Neuronal stem cell (in vitro differentiated cells): ENCODE measurements around the gene UNC5C.

Experiments
- DNase-seq: peaks from one replicate; pipeline ENCODE4 v3.0.0-alpha.2; 2013; ENCODE audit warnings: low spot score
- H2AFZ ChIP-seq: one replicate; pipeline ENCODE4 v1.6.1; 2013; ENCODE audit warnings: mild to moderate bottlenecking, low read length, inconsistent platforms
- H2AK5ac ChIP-seq: 2 replicates; pipeline ENCODE4 v1.6.1; 2013; ENCODE audit warnings: low read depth, mild to moderate bottlenecking, inconsistent platforms, low read length, moderate library complexity, mixed read lengths
- H2BK120ac ChIP-seq: 2 replicates; pipeline ENCODE4 v1.6.1; 2013; ENCODE audit warnings: low read depth, mild to moderate bottlenecking, inconsistent platforms, low read length, moderate library complexity, mixed read lengths
- H2BK12ac ChIP-seq: one replicate; pipeline ENCODE4 v1.6.1; 2013; ENCODE audit warnings: low read length, inconsistent platforms
- H2BK15ac ChIP-seq: 2 replicates; pipeline ENCODE4 v1.6.1; 2013; ENCODE audit warnings: mild to moderate bottlenecking, low read length, inconsistent platforms, mixed read lengths
- H2BK5ac ChIP-seq: one replicate; pipeline ENCODE4 v1.6.1; 2013; ENCODE audit warnings: inconsistent platforms, mild to moderate bottlenecking, low read length, moderate library complexity
- H3K14ac ChIP-seq: one replicate; pipeline ENCODE4 v1.6.1; 2013; ENCODE audit warnings: low read length, inconsistent platforms
- H3K18ac ChIP-seq: 2 replicates; pipeline ENCODE4 v1.6.1; 2013; ENCODE audit warnings: low read length, inconsistent platforms
- H3K23ac ChIP-seq: 2 replicates; pipeline ENCODE4 v1.6.1; 2013; ENCODE audit warnings: low read depth, mild to moderate bottlenecking, mixed read lengths, low read length, inconsistent platforms; ENCODE audit not compliant: poor library complexity
- H3K27ac ChIP-seq: replicated peaks from 3 replicates; pipeline ENCODE4 v1.5.1; 2013; ENCODE audit warnings: low read length, inconsistent platforms
- H3K27me3 ChIP-seq, 3 experiments: 2 replicates each; pipeline ENCODE4 v1.6.1; 2013; ENCODE audit warnings: low read length in 3 of 3, mild to moderate bottlenecking in 2 of 3, inconsistent platforms in 1 of 3, low read depth in 1 of 3, mixed read lengths in 1 of 3, moderate library complexity in 1 of 3; ENCODE audit not compliant: control insufficient read depth in 3 of 3, insufficient read depth in 3 of 3
- H3K36me3 ChIP-seq, 2 donors: replicated peaks in 1 of 2; 2 replicates each; pipeline ENCODE4 v1.6.1; 2013; ENCODE audit warnings: low read length in 2 of 2; ENCODE audit not compliant: control insufficient read depth in 2 of 2, insufficient read depth in 2 of 2
- H3K4ac ChIP-seq: 2 replicates; pipeline ENCODE4 v1.6.1; 2013; ENCODE audit warnings: inconsistent platforms, mild to moderate bottlenecking, low read length, moderate library complexity
- H3K4me1 ChIP-seq, 2 donors: 1 replicate in 1 of 2; 2 replicates in 1 of 2; pipeline ENCODE4 v1.6.1; 2013; ENCODE audit warnings: low read length in 2 of 2, low read depth in 1 of 2; ENCODE audit not compliant: control insufficient read depth in 2 of 2, insufficient read depth in 1 of 2
- H3K4me2 ChIP-seq: one replicate; pipeline ENCODE4 v1.6.1; 2013; ENCODE audit warnings: mild to moderate bottlenecking, low read length, inconsistent platforms; ENCODE audit not compliant: insufficient read depth, poor library complexity, severe bottlenecking
- H3K4me3 ChIP-seq, 2 donors: 2 replicates each; pipeline ENCODE4 v1.5.1; 2013; ENCODE audit warnings: low read length in 2 of 2, mild to moderate bottlenecking in 2 of 2, inconsistent platforms in 1 of 2, moderate library complexity in 1 of 2
- H3K79me1 ChIP-seq: one replicate; pipeline ENCODE4 v1.6.1; 2013; ENCODE audit warnings: low read depth, mild to moderate bottlenecking, inconsistent platforms, low read length, moderate library complexity
- H3K9ac ChIP-seq: one replicate; pipeline ENCODE4 v1.6.1; 2013; ENCODE audit warnings: mild to moderate bottlenecking, low read depth, low read length, inconsistent platforms; ENCODE audit not compliant: poor library complexity
- H3K9me3 ChIP-seq, 2 donors: replicated peaks in 1 of 2; 2 replicates each; pipeline versions ENCODE3 to v1.6.1; 2013; ENCODE audit warnings: low read length in 2 of 2, mild to moderate bottlenecking in 2 of 2, inconsistent platforms in 1 of 2, low read depth in 1 of 2, mixed read lengths in 1 of 2, moderate library complexity in 1 of 2; ENCODE audit not compliant: control insufficient read depth in 2 of 2, insufficient read depth in 1 of 2
- H4K8ac ChIP-seq: one replicate; pipeline ENCODE4 v1.6.1; 2013; ENCODE audit warnings: low read depth, mild to moderate bottlenecking, inconsistent platforms, low read length, moderate library complexity
- H4K91ac ChIP-seq: one replicate; pipeline ENCODE4 v1.6.1; 2013; ENCODE audit warnings: low read length, low read depth, mild to moderate bottlenecking, inconsistent platforms; ENCODE audit not compliant: poor library complexity
- WGBS, 2 donors: extraction: QIAGEN DNeasy Blood & Tissue Kit; methylation state at CpG; one replicate each; pipeline ENCODE4 v1.1.7; 2013; ENCODE audit warnings: missing lambda C conversion rate in 2 of 2, mixed read lengths in 1 of 2; ENCODE audit not compliant: insufficient read length in 2 of 2, insufficient replicate concordance in 1 of 2; ENCODE audit errors: extremely low coverage in 2 of 2; 5-methylcytosine and 5-hydroxymethylcytosine counted together

Gene UNC5C

DNA sequence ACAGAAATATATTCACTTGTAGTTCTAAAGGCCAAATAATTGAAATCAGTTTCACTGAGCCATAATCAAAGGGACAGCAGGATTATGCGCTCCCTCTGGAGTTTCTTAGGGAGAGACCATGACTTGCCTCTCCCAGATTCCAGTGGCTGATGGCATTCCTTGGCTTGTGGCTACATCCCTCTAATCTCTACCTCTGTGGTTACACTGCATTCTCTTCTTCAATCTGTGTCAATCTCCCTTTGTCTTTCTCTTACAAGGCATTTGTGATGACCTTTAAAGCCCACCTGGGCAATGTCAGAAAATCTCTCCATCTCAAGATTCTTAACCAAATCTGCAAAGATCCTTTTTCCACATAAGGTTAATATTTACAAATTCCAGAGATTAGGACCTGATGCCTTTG lies 260.2 kb downstream of the UNC5C start:
- H2AFZ ChIP-seq = no peak overlapping the region
- no peak overlapping the region for H2BK5ac ChIP-seq
- H4K91ac ChIP-seq = no peak overlapping the region
- WGBS, 2 donors = no CpG with 5 or more reads among the region's 1 CpG
- no peaks in the 10 kb centered on the region for H3K79me1 ChIP-seq
- H3K27me3 ChIP-seq = no peaks in the 10 kb centered on the region
- no peak overlapping the region for H2BK120ac ChIP-seq
- no peaks in the 10 kb centered on the region for H3K36me3 ChIP-seq
- no peak overlapping the region for H3K4me3 ChIP-seq
- no peak for DNase-seq
- no peak overlapping the region for H3K18ac ChIP-seq
- no peak overlapping the region for H3K4ac ChIP-seq
- no peak overlapping the region for H2BK12ac ChIP-seq
- no peak overlapping the region for H2AK5ac ChIP-seq
- no peak overlapping the region for H3K23ac ChIP-seq
- no peak overlapping the region for H3K9ac ChIP-seq
- H3K4me2 ChIP-seq = no peak overlapping the region
- no peak overlapping the region for H3K27ac ChIP-seq
- H3K4me1 ChIP-seq = peaks cover 0 to 2% of the 10 kb centered on the region in 2 donors
- no peak overlapping the region for H3K14ac ChIP-seq
- no peak overlapping the region for H4K8ac ChIP-seq
- peaks cover 0 to 6% of the 10 kb centered on the region in 2 donors for H3K9me3 ChIP-seq
- no peak overlapping the region for H2BK15ac ChIP-seq

DNA sequence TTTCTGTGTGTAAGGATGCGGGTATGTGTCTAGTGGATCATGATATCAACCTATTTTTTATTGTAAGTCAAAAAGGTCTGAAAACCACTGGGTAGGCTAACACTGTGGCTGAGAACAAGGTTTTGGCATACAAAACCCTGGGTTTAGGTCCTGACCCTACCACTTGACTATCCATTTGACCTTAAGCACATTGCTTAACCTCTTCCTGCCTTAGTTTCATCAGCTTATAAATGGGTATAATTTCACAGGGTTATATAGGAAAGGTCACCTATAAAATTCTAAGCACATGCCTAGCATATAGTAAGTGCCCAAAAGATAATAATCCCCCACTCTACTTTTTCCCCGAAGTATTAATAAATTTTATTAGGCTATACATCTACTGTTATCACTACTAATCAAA lies 263.0 kb downstream of the UNC5C start:
- H3K23ac ChIP-seq = no peak overlapping the region
- H4K8ac ChIP-seq = no peak overlapping the region
- H3K4me3 ChIP-seq = no peak overlapping the region
- no peak overlapping the region for H2BK12ac ChIP-seq
- DNase-seq = no peak
- H3K27ac ChIP-seq = no peak overlapping the region
- H3K14ac ChIP-seq = no peak overlapping the region
- H3K79me1 ChIP-seq = no peaks in the 10 kb centered on the region
- H2BK120ac ChIP-seq = no peak overlapping the region
- no peak overlapping the region for H4K91ac ChIP-seq
- no peak overlapping the region for H2BK5ac ChIP-seq
- no CpG with 5 or more reads among the region's 2 CpGs for WGBS, 2 donors
- no peaks in the 10 kb centered on the region for H3K27me3 ChIP-seq
- no peak overlapping the region for H2BK15ac ChIP-seq
- no peak overlapping the region for H3K4ac ChIP-seq
- no peak overlapping the region for H3K4me2 ChIP-seq
- H2AK5ac ChIP-seq = no peak overlapping the region
- H3K18ac ChIP-seq = no peak overlapping the region
- no peaks in the 10 kb centered on the region for H3K36me3 ChIP-seq
- no peak overlapping the region for H3K9ac ChIP-seq
- peaks cover 0 to 6% of the 10 kb centered on the region in 2 donors for H3K9me3 ChIP-seq
- H2AFZ ChIP-seq = no peak overlapping the region
- H3K4me1 ChIP-seq = peaks cover 0 to 2% of the 10 kb centered on the region in 2 donors

DNA sequence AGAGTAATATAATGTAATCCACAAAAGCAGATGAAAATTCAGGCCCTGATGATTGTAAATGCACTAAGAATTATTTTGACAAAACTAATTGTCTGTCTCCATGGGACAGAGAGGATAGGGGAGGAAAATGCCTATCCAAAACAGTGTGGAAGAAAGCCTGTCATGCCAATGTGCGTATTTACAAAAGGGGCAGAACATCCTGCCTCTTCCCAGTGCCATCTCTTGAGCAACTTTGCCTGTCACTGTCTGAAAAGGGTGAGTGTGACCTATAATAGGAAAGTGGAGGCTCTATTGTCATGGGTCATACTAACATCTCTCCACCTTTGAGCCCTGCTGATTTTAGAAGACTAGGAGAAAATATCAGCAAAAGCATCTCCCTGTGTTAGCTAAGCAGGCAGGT lies 264.1 kb downstream of the UNC5C start:
- DNase-seq = no peak
- H2BK12ac ChIP-seq = no peak overlapping the region
- no peaks in the 10 kb centered on the region for H3K36me3 ChIP-seq
- H3K79me1 ChIP-seq = no peaks in the 10 kb centered on the region
- H3K9me3 ChIP-seq = peaks cover 0 to 6% of the 10 kb centered on the region in 2 donors
- H4K8ac ChIP-seq = no peak overlapping the region
- no peak overlapping the region for H3K4me3 ChIP-seq
- H2AK5ac ChIP-seq = no peak overlapping the region
- H4K91ac ChIP-seq = no peak overlapping the region
- no peak overlapping the region for H2BK15ac ChIP-seq
- H2BK120ac ChIP-seq = no peak overlapping the region
- H3K27ac ChIP-seq = no peak overlapping the region
- H3K4me2 ChIP-seq = no peak overlapping the region
- peaks cover 0 to 2% of the 10 kb centered on the region in 2 donors for H3K4me1 ChIP-seq
- no peak overlapping the region for H3K14ac ChIP-seq
- H2BK5ac ChIP-seq = no peak overlapping the region
- WGBS, 2 donors = no CpG with 5 or more reads among the region's 1 CpG
- H3K18ac ChIP-seq = no peak overlapping the region
- H3K27me3 ChIP-seq = no peaks in the 10 kb centered on the region
- no peak overlapping the region for H3K23ac ChIP-seq
- no peak overlapping the region for H3K4ac ChIP-seq
- no peak overlapping the region for H3K9ac ChIP-seq
- no peak overlapping the region for H2AFZ ChIP-seq

DNA sequence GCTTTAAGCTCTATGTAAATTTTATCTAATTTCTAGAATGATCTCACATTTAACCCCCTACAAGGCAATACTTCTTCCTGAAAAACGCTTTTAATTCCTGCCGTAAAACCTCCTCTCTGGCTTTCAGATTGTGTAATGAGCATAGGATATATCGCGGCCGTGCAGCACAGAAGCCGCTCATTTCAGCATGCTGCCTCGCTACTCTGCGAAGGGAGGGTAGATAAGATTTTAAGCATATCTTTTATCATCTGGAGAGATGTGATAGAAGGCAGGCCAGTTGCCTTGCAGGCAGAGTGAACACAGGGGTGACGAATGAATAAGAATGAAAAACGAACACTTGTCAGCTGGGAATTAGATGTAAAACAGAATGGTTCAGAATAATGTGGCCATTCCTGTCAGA lies 265.5 kb downstream of the UNC5C start:
- Histone ChIP-seq H2AK5ac (no peak overlapping the region), H3K4me1 (peaks cover 0 to 2% of the 10 kb centered on the region in 2 donors), H3K14ac (no peak overlapping the region), H3K9ac (no peak overlapping the region), H3K4me2 (no peak overlapping the region), H4K91ac (no peak overlapping the region), H3K79me1 (no peaks in the 10 kb centered on the region), H3K27me3 (no peaks in the 10 kb centered on the region), H2BK5ac (no peak overlapping the region), H3K23ac (no peak overlapping the region), H3K18ac (no peak overlapping the region), H2AFZ (no peak overlapping the region), H2BK15ac (no peak overlapping the region), H2BK12ac (no peak overlapping the region), H3K4me3 (no peak overlapping the region), H3K27ac (no peak overlapping the region), H2BK120ac (no peak overlapping the region), H4K8ac (no peak overlapping the region), H3K36me3 (no peaks in the 10 kb centered on the region), H3K4ac (no peak overlapping the region), H3K9me3 (peaks cover 0 to 1% of the 10 kb centered on the region in 2 donors)
- WGBS, 2 donors = no CpG with 5 or more reads among the region's 10 CpGs
- no peak for DNase-seq
